HUES48 (cell line): ENCODE data around the gene JAK2.

Experiments used
- H3K27ac ChIP-seq: one replicate; pipeline ENCODE4 v1.7.0; 2013; ENCODE audit warnings: low read depth, low read length, inconsistent platforms
- H3K27me3 ChIP-seq: 2 replicates; pipeline ENCODE4 v1.6.1; 2013; ENCODE audit warnings: mild to moderate bottlenecking, low read length; ENCODE audit not compliant: control insufficient read depth, insufficient read depth
- H3K36me3 ChIP-seq: 2 replicates; pipeline ENCODE4 v1.6.1; 2013; ENCODE audit warnings: low read length; ENCODE audit not compliant: control insufficient read depth, insufficient read depth
- H3K4me1 ChIP-seq: 2 replicates; pipeline ENCODE4 v1.6.1; 2013; ENCODE audit warnings: mild to moderate bottlenecking, low read length; ENCODE audit not compliant: control insufficient read depth, insufficient read depth
- H3K4me3 ChIP-seq: 2 replicates; pipeline ENCODE4 v1.5.1; 2013; ENCODE audit warnings: mild to moderate bottlenecking, low read depth, low read length
- H3K9ac ChIP-seq: 2 replicates; pipeline ENCODE4 v1.6.1; 2013; ENCODE audit warnings: mild to moderate bottlenecking, low read depth, low read length, moderate library complexity
- H3K9me3 ChIP-seq: 2 replicates; pipeline ENCODE4 v1.6.1; 2013; ENCODE audit warnings: low read length; ENCODE audit not compliant: control insufficient read depth, insufficient read depth

The JAK2 gene

GRCh38 chr9:5110867-5111681, 126.0 kb downstream of the JAK2 start:
- no peaks in the 10 kb centered on the region for H3K4me1 ChIP-seq
- peaks cover 3% of the 10 kb centered on the region; the same call in 1 of the 2 replicates for H3K36me3 ChIP-seq
- no peak overlapping the region for H3K9ac ChIP-seq
- H3K27ac ChIP-seq: no peak overlapping the region
- H3K4me3 ChIP-seq: no peak overlapping the region
- H3K9me3 ChIP-seq: no peaks in the 10 kb centered on the region
- no peaks in the 10 kb centered on the region for H3K27me3 ChIP-seq

- H3K9ac ChIP-seq: no peak overlapping the region
- H3K27me3 ChIP-seq: no peaks in the 10 kb centered on the region
- H3K4me3 ChIP-seq: no peak overlapping the region
- no peak overlapping the region for H3K27ac ChIP-seq
- no peaks in the 10 kb centered on the region for H3K9me3 ChIP-seq
- peaks cover 3% of the 10 kb centered on the region; the same call in 1 of the 2 replicates for H3K36me3 ChIP-seq
- no peaks in the 10 kb centered on the region for H3K4me1 ChIP-seq
Measured at GRCh38 chr9:5111696-5112095, 126.6 kb downstream of the JAK2 start.

- peaks cover 3% of the 10 kb centered on the region; the same call in 1 of the 2 replicates for H3K36me3 ChIP-seq
- no peaks in the 10 kb centered on the region for H3K27me3 ChIP-seq
- H3K4me3 ChIP-seq: no peak overlapping the region
- H3K9me3 ChIP-seq: no peaks in the 10 kb centered on the region
- no peak overlapping the region for H3K27ac ChIP-seq
- H3K4me1 ChIP-seq: no peaks in the 10 kb centered on the region
- no peak overlapping the region for H3K9ac ChIP-seq
Measured at GRCh38 chr9:5112109-5112592, 127.1 kb downstream of the JAK2 start.

- no peaks in the 10 kb centered on the region for H3K4me1 ChIP-seq
- no peak overlapping the region for H3K27ac ChIP-seq
- H3K36me3 ChIP-seq: peaks cover 3% of the 10 kb centered on the region; the same call in 1 of the 2 replicates
- H3K9ac ChIP-seq: no peak overlapping the region
- no peak overlapping the region for H3K4me3 ChIP-seq
- H3K27me3 ChIP-seq: no peaks in the 10 kb centered on the region
- H3K9me3 ChIP-seq: no peaks in the 10 kb centered on the region
Measured at GRCh38 chr9:5112646-5113045, 127.6 kb downstream of the JAK2 start.

- Histone ChIP-seq H3K9me3 (no peaks in the 10 kb centered on the region), H3K36me3 (peaks cover 3% of the 10 kb centered on the region; the same call in 1 of the 2 replicates), H3K9ac (no peak overlapping the region), H3K4me3 (no peak overlapping the region), H3K27me3 (no peaks in the 10 kb centered on the region), H3K4me1 (no peaks in the 10 kb centered on the region), H3K27ac (no peak overlapping the region)
Measured at GRCh38 chr9:5113523-5113922, 128.5 kb downstream of the JAK2 start.

GRCh38 chr9:5113994-5114748, 129.1 kb downstream of the JAK2 start:
- no peak overlapping the region for H3K9ac ChIP-seq

GRCh38 chr9:5122116-5122515, 137.0 kb downstream of the JAK2 start:
- no peak overlapping the region for H3K27ac ChIP-seq
- H3K36me3 ChIP-seq: no peaks in the 10 kb centered on the region
- H3K9ac ChIP-seq: no peak overlapping the region
- H3K4me1 ChIP-seq: no peaks in the 10 kb centered on the region
- no peaks in the 10 kb centered on the region for H3K27me3 ChIP-seq
- H3K4me3 ChIP-seq: no peak overlapping the region
- H3K9me3 ChIP-seq: no peaks in the 10 kb centered on the region

More at GRCh38 chr9:5113994-5114748, 129.1 kb downstream of the JAK2 start:
- H3K27me3 ChIP-seq: no peaks in the 10 kb centered on the region
- H3K9me3 ChIP-seq: no peaks in the 10 kb centered on the region
- no peaks in the 10 kb centered on the region for H3K4me1 ChIP-seq
- H3K4me3 ChIP-seq: no peak overlapping the region
- H3K36me3 ChIP-seq: peaks cover 3% of the 10 kb centered on the region; the same call in 1 of the 2 replicates
- H3K27ac ChIP-seq: no peak overlapping the region

- H3K4me3 ChIP-seq: no peak overlapping the region
- H3K36me3 ChIP-seq: no peaks in the 10 kb centered on the region
- no peaks in the 10 kb centered on the region for H3K27me3 ChIP-seq
- no peaks in the 10 kb centered on the region for H3K4me1 ChIP-seq
- H3K9me3 ChIP-seq: no peaks in the 10 kb centered on the region
- no peak overlapping the region for H3K27ac ChIP-seq
- no peak overlapping the region for H3K9ac ChIP-seq
Measured at GRCh38 chr9:5122516-5122915, 137.4 kb downstream of the JAK2 start.

- Histone ChIP-seq H3K27ac (no peak overlapping the region), H3K36me3 (no peaks in the 10 kb centered on the region), H3K4me3 (no peak overlapping the region), H3K4me1 (no peaks in the 10 kb centered on the region), H3K27me3 (no peaks in the 10 kb centered on the region), H3K9me3 (no peaks in the 10 kb centered on the region), H3K9ac (no peak overlapping the region)
Measured at GRCh38 chr9:5140151-5140550, 155.1 kb downstream of the JAK2 start.

GRCh38 chr9:5144217-5144616, 159.1 kb downstream of the JAK2 start:
- Histone ChIP-seq H3K9ac (no peak overlapping the region), H3K27me3 (no peaks in the 10 kb centered on the region), H3K9me3 (no peaks in the 10 kb centered on the region), H3K27ac (no peak overlapping the region), H3K4me3 (no peak overlapping the region), H3K36me3 (no peaks in the 10 kb centered on the region), H3K4me1 (no peaks in the 10 kb centered on the region)

GRCh38 chr9:5146241-5146640, 161.2 kb downstream of the JAK2 start:
- no peak overlapping the region for H3K9ac ChIP-seq
- no peaks in the 10 kb centered on the region for H3K27me3 ChIP-seq
- H3K27ac ChIP-seq: no peak overlapping the region
- no peak overlapping the region for H3K4me3 ChIP-seq
- H3K36me3 ChIP-seq: no peaks in the 10 kb centered on the region
- no peaks in the 10 kb centered on the region for H3K4me1 ChIP-seq
- no peaks in the 10 kb centered on the region for H3K9me3 ChIP-seq
